Measurements from ENCODE around the gene LCP2. TPM values are rescaled to one million over a fixed set of nuclear protein-coding genes. Genes with fewer than 3 reads are reported as not detected.

Gene LCP2
- total RNA-seq, 1 experiment from 2014 or later, result 0.72 TPM

GRCh38 chr5:170280011-170280493 lies 17.5 kb downstream of the LCP2 start:
- 0 out of 2 replicates have a peak, but pooled peaks have one; percentile 33 for TF ChIP-seq MAX (CRISPR knock-in tag; IDR thresholded peaks at IDR 0.05)
- TF ChIP-seq ZNF396 (CRISPR knock-in tag; IDR thresholded peaks at IDR 0.05; ENCODE audit: borderline replicate concordance), result no peak
- no peak for TF ChIP-seq ZNF512 (CRISPR knock-in tag; IDR thresholded peaks at IDR 0.05; ENCODE audit: borderline replicate concordance)
- TF ChIP-seq TEAD1 (CRISPR knock-in tag; IDR thresholded peaks at IDR 0.05), result peak; percentile 55; the same call in 1 of the 2 replicates
- TF ChIP-seq ERG (CRISPR knock-in tag; IDR thresholded peaks at IDR 0.05), result no peak
- TF ChIP-seq SMAD3 (CRISPR knock-in tag; IDR thresholded peaks at IDR 0.05; ENCODE audit: borderline replicate concordance), result no peak
- peak; percentile 98 for TF ChIP-seq ZNF423 (CRISPR knock-in tag; IDR thresholded peaks at IDR 0.05)
- TF ChIP-seq MLX (CRISPR knock-in tag; IDR thresholded peaks at IDR 0.05), result no peak
- no peak for TF ChIP-seq ZNF416 (CRISPR knock-in tag; IDR thresholded peaks at IDR 0.05)
- TF ChIP-seq IRF2 (CRISPR knock-in tag; IDR thresholded peaks at IDR 0.05; ENCODE audit: borderline replicate concordance, low read depth), result no peak
- Mint-ChIP-seq H3K36me3 (peaks cover 20% of the 10 kb centered on the region), H3K27me3 (ENCODE audit: low read depth) (peaks cover 29% of the 10 kb centered on the region), H3K27ac (peak overlapping the region; percentile 88), H3K4me1 (peaks cover 47% of the 10 kb centered on the region), H3K9me3 (peaks cover 22% of the 10 kb centered on the region), H3K4me3 (no peak overlapping the region)
- ATAC-seq (peak; percentile 68), DNase-seq (ENCODE audit: low spot score) (peak; percentile 37)
- ChIA-PET POLR2A (no interaction called here), CTCF (interaction anchor here (0.8 to 2.0 kb wide), 4 partner anchors 14 to 128 kb away, joined by 3 to 11 read pairs (median 8); no protein-coding TSS in a partner anchor)

GRCh38 chr5:170279459-170279817 lies 18.1 kb downstream of the LCP2 start:
- Mint-ChIP-seq H3K4me1 (peaks cover 48% of the 10 kb centered on the region), H3K4me3 (no peak overlapping the region), H3K27ac (no peak overlapping the region), H3K36me3 (peaks cover 15% of the 10 kb centered on the region), H3K9me3 (peaks cover 17% of the 10 kb centered on the region), H3K27me3 (ENCODE audit: low read depth) (peaks cover 31% of the 10 kb centered on the region)
- TF ChIP-seq, protein P1, sequence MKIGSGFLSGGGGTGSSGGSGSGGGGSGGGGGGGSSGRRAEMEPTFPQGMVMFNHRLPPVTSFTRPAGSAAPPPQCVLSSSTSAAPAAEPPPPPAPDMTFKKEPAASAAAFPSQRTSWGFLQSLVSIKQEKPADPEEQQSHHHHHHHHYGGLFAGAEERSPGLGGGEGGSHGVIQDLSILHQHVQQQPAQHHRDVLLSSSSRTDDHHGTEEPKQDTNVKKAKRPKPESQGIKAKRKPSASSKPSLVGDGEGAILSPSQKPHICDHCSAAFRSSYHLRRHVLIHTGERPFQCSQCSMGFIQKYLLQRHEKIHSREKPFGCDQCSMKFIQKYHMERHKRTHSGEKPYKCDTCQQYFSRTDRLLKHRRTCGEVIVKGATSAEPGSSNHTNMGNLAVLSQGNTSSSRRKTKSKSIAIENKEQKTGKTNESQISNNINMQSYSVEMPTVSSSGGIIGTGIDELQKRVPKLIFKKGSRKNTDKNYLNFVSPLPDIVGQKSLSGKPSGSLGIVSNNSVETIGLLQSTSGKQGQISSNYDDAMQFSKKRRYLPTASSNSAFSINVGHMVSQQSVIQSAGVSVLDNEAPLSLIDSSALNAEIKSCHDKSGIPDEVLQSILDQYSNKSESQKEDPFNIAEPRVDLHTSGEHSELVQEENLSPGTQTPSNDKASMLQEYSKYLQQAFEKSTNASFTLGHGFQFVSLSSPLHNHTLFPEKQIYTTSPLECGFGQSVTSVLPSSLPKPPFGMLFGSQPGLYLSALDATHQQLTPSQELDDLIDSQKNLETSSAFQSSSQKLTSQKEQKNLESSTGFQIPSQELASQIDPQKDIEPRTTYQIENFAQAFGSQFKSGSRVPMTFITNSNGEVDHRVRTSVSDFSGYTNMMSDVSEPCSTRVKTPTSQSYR (CRISPR knock-in tag; IDR thresholded peaks at IDR 0.05), result no peak
- no peak for TF ChIP-seq FOXJ3 (CRISPR knock-in tag; IDR thresholded peaks at IDR 0.05; ENCODE audit: borderline replicate concordance)
- TF ChIP-seq RELA (CRISPR knock-in tag; IDR thresholded peaks at IDR 0.05; ENCODE audit: borderline replicate concordance), result no peak
- no peak for TF ChIP-seq ATF2 (CRISPR knock-in tag; IDR thresholded peaks at IDR 0.05; ENCODE audit: borderline replicate concordance, low read depth)
- ChIA-PET POLR2A (no interaction called here), CTCF (interaction anchor here (0.8 to 2.0 kb wide), 6 partner anchors 12 to 129 kb away, joined by 3 to 11 read pairs (median 4); no protein-coding TSS in a partner anchor)
- ATAC-seq (no peak), DNase-seq (ENCODE audit: low spot score) (no peak)

All from WTC11 (cell line).